Astrocyte (in vitro differentiated cells and primary cell): Measurements from ENCODE around the gene PRRT1B. TPM values are rescaled to one million over a fixed set of nuclear protein-coding genes. Genes with fewer than 3 reads are reported as not detected.
A peak's percentile ranks its signal among the peaks of the same experiment; 100 is the strongest.

Source experiments
- DNase-seq: peaks from one replicate; pipeline ENCODE4 v3.0.0-alpha.2; 2010; ENCODE audit warnings: low read depth
- FAIRE-seq: peaks from 2 replicates; lab custom pipeline; 2011; peaks lifted over from hg19 to GRCh38; lab: Jason Lieb, UNC
- H2AFZ ChIP-seq: 2 replicates; pipeline ENCODE4 v1.6.0; 2012; ENCODE audit warnings: low read depth, low read length, inconsistent platforms
- H3K27ac ChIP-seq: 2 replicates; pipeline ENCODE4 v1.5.1; 2011; ENCODE audit warnings: low read depth, low read length, inconsistent platforms
- H3K27me3 ChIP-seq: 2 replicates; pipeline ENCODE4 v1.6.0; 2011; ENCODE audit warnings: low read length, inconsistent platforms; ENCODE audit not compliant: insufficient read depth
- H3K36me3 ChIP-seq: 2 replicates; pipeline ENCODE4 v1.5.1; 2011; ENCODE audit warnings: low read length, inconsistent platforms; ENCODE audit not compliant: insufficient read depth
- H3K4me1 ChIP-seq: 2 replicates; pipeline ENCODE4 v1.5.1; 2011; ENCODE audit warnings: low read length, inconsistent platforms; ENCODE audit not compliant: insufficient read depth
- H3K4me2 ChIP-seq: 2 replicates; pipeline ENCODE4 v1.6.0; 2012; ENCODE audit warnings: low read length, inconsistent platforms
- H3K4me3 ChIP-seq: 2 replicates; pipeline ENCODE4 v1.5.1; 2011; ENCODE audit warnings: low read depth, mild to moderate bottlenecking, low read length, inconsistent platforms; ENCODE audit not compliant: insufficient read depth
- H3K79me2 ChIP-seq: 2 replicates; pipeline ENCODE4 v1.6.0; 2012; ENCODE audit warnings: mild to moderate bottlenecking, low read length, inconsistent platforms; ENCODE audit not compliant: insufficient read depth
- H3K9ac ChIP-seq: 2 replicates; pipeline ENCODE4 v1.6.0; 2012; ENCODE audit warnings: mild to moderate bottlenecking, low read length, inconsistent platforms
- H3K9me3 ChIP-seq: 2 replicates; pipeline ENCODE4 v1.5.1; 2012; ENCODE audit warnings: low read depth, mild to moderate bottlenecking, low read length, inconsistent platforms; ENCODE audit not compliant: insufficient read depth
- H4K20me1 ChIP-seq: 2 replicates; pipeline ENCODE4 v1.6.0; 2012; ENCODE audit warnings: low read length, inconsistent platforms; ENCODE audit not compliant: insufficient read depth
- H3K27ac Mint-ChIP-seq: one replicate; pipeline ENCODE4 v1.8.0; 2021; ENCODE audit warnings: mild to moderate bottlenecking, mixed read lengths; ENCODE audit not compliant: unreplicated experiment
- H3K27me3 Mint-ChIP-seq: one replicate; pipeline ENCODE4 v1.8.0; 2021; ENCODE audit warnings: low read depth, mixed read lengths; ENCODE audit not compliant: unreplicated experiment
- H3K36me3 Mint-ChIP-seq: one replicate; pipeline ENCODE4 v1.8.0; 2021; ENCODE audit warnings: low read depth, mixed read lengths; ENCODE audit not compliant: unreplicated experiment
- H3K4me1 Mint-ChIP-seq: one replicate; pipeline ENCODE4 v1.8.0; 2021; ENCODE audit warnings: low read depth, mixed read lengths; ENCODE audit not compliant: unreplicated experiment
- H3K4me3 Mint-ChIP-seq: one replicate; pipeline ENCODE4 v1.8.0; 2021; ENCODE audit warnings: mild to moderate bottlenecking, moderate library complexity, mixed read lengths; ENCODE audit not compliant: unreplicated experiment
- H3K9me3 Mint-ChIP-seq: one replicate; pipeline ENCODE4 v1.8.0; 2021; ENCODE audit warnings: mild to moderate bottlenecking, mixed read lengths; ENCODE audit not compliant: unreplicated experiment
- EZH2 ChIP-seq: IDR thresholded peaks from 2 replicates; pipeline ENCODE4 v1.6.1; 2012; ENCODE audit warnings: mild to moderate bottlenecking, low read length, inconsistent platforms; ENCODE audit not compliant: insufficient read depth
- total RNA-seq: library from RNA; stranded (reverse); gene quantifications from 2 replicates; pipeline ENCODE4 v1.2.1, GENCODE V29; 2021
- TF ChIP-seq, protein P1 (sequence below): IDR thresholded peaks from 2 replicates; pipeline ENCODE4 v1.5.1; 2011; ENCODE audit warnings: low read depth, mild to moderate bottlenecking, inconsistent platforms, low read length, moderate library complexity; ENCODE audit not compliant: insufficient read depth

PRRT1B gene
- total RNA-seq, 1 donor from 2014 or later = not detected

DNA sequence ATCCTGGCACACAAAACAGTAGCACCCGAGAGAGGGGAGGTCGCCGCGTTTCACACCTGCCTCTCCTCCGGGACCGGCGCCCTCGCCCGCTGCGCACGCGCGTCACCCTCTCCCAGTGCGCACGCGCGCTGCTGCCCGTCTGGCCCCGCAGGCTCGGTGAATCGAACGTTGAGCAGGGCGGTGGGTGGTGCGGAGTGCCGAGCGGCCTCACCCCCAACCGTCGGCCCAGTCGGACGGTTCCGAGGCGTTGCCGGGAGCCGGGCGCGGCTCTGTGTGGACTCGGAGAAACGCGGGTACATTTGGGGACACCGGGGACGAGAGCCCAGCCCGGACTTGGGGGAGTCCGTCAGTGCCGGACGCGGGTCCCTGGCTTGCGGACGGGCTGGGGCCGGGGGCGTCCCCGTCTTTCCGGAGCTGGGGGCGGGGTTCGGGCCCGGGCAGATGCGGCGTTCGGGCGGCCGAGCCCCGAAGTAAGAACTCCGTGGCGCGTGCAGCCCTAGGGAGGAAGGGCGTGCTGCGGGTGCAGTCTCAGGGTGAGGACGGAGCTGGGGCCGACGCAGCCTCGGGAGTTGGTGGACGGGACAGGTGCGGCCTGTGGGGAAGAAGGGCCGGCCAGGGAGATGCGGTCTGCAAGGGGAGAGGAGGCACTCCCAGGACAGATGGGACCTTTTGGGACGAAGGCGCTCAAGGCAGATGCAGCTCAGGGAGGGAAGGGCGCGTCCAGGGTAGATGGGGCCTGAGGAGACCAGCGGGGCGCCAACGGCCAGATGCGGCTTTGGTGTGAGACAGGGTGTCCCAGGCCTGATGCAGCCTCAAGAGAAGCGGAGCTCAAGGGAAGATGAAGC is 42.3 kb upstream of the PRRT1B start, which contains the start of gene POMT1:
TSS of gene POMT1 (plus strand) at position 138 of the 845 bp plus-strand sequence. CDS start 1,301 bp downstream, outside the sequence.
- peak within 1 kb of the TSS; percentile 94 for H3K4me2 ChIP-seq
- H3K27ac ChIP-seq = no peak within 1 kb of the TSS
- H3K4me3 Mint-ChIP-seq = peak within 1 kb of the TSS; percentile 91
- H2AFZ ChIP-seq = peak within 1 kb of the TSS; percentile 43
- FAIRE-seq (no peak), DNase-seq (peak; percentile 56)
- H3K4me3 ChIP-seq = peak within 1 kb of the TSS; percentile 74
- peaks cover 9% of the 10 kb centered on the region for H3K4me1 ChIP-seq
- peak within 1 kb of the TSS; percentile 81 for H3K9ac ChIP-seq
- no peaks in the 10 kb centered on the region for H3K27me3 Mint-ChIP-seq
- H3K9me3 ChIP-seq = no peaks in the 10 kb centered on the region
- H3K36me3 ChIP-seq = peaks cover 24% of the 10 kb centered on the region
- H3K27ac Mint-ChIP-seq = peak within 1 kb of the TSS; percentile 88
- H3K27me3 ChIP-seq = no peaks in the 10 kb centered on the region
- peaks cover 29% of the 10 kb centered on the region for H3K36me3 Mint-ChIP-seq
- H4K20me1 ChIP-seq = peaks cover 52% of the 10 kb centered on the region
- H3K9me3 Mint-ChIP-seq = peaks cover 2% of the 10 kb centered on the region
- TF ChIP-seq EZH2 = no peak
- TF ChIP-seq, protein P1, sequence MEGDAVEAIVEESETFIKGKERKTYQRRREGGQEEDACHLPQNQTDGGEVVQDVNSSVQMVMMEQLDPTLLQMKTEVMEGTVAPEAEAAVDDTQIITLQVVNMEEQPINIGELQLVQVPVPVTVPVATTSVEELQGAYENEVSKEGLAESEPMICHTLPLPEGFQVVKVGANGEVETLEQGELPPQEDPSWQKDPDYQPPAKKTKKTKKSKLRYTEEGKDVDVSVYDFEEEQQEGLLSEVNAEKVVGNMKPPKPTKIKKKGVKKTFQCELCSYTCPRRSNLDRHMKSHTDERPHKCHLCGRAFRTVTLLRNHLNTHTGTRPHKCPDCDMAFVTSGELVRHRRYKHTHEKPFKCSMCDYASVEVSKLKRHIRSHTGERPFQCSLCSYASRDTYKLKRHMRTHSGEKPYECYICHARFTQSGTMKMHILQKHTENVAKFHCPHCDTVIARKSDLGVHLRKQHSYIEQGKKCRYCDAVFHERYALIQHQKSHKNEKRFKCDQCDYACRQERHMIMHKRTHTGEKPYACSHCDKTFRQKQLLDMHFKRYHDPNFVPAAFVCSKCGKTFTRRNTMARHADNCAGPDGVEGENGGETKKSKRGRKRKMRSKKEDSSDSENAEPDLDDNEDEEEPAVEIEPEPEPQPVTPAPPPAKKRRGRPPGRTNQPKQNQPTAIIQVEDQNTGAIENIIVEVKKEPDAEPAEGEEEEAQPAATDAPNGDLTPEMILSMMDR = no peak
- peaks cover 21% of the 10 kb centered on the region for H3K4me1 Mint-ChIP-seq
- peaks cover 9% of the 10 kb centered on the region for H3K79me2 ChIP-seq

DNA sequence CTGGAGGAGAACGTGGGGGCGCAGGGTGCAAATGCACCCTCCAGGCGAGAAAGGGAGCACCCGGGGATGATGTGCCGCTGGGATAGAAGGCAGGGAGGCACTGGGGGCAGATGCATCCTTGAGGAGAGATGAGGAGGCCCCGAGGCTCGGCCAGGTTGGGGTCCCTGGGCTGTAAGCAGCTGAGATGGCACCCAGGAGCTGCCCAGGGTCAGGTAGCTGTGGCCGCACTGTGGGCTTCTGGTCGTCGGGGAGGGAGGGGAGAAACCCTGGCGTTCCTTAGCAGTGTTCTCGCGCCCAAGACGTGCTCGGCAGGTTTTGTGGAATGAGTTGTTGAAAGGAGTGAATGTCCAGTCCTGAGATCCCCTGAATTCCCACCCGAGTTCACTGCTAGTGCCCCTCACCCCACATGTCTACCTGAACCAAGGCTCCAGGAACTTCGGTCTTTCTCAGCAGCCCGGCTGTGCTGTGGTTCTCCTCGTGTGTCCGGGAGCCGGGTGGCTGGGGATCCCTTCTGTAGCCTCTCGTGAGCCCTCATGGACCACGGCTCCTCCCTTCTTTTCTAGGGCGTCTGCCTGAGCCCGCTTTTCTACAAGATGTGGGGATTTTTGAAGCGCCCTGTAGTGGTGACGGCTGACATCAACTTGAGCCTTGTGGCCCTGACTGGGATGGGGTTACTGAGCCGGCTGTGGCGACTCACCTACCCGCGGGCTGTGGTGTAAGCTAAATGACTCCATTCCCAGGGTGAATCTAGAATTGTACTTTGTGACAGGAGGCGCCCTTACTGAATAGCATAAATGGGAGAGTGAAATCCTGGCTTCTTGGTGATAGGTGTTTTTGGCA is 41.5 kb upstream of the PRRT1B start:
- Histone ChIP-seq H3K9me3 (no peaks in the 10 kb centered on the region), H3K36me3 (peaks cover 20% of the 10 kb centered on the region), H3K9ac (peak overlapping the region; percentile 81), H3K4me3 (peak overlapping the region; percentile 74), H3K4me2 (peak overlapping the region; percentile 94), H3K4me1 (peaks cover 9% of the 10 kb centered on the region), H4K20me1 (peaks cover 45% of the 10 kb centered on the region), H3K27me3 (no peaks in the 10 kb centered on the region), H3K27ac (no peak overlapping the region), H3K79me2 (peaks cover 9% of the 10 kb centered on the region), H2AFZ (peak overlapping the region; percentile 20)
- peak overlapping the region; percentile 91 for H3K4me3 Mint-ChIP-seq
- DNase-seq (no peak), FAIRE-seq (no peak)
- H3K27ac Mint-ChIP-seq = peak overlapping the region; percentile 88
- H3K27me3 Mint-ChIP-seq = no peaks in the 10 kb centered on the region
- TF ChIP-seq, protein P1 = no peak
- TF ChIP-seq EZH2 = peak; percentile 20
- peaks cover 27% of the 10 kb centered on the region for H3K36me3 Mint-ChIP-seq
- peaks cover 2% of the 10 kb centered on the region for H3K9me3 Mint-ChIP-seq
- peaks cover 21% of the 10 kb centered on the region for H3K4me1 Mint-ChIP-seq
